Stimulated activated CD8-positive, alpha-beta memory T cell treated with anti-CD3 and anti-CD28 coated beads, Interleukin-4, amount 100 ng/mL, for 24 hours (primary cell): Measurements from ENCODE around the gene SQSTM1.
"Not testable (repeated sequence)": the region's sequence is repeated elsewhere in the genome, so short reads cannot be mapped to it uniquely, and the experiment has no call there.

Experiments
- DNase-seq: peaks from one replicate; pipeline ENCODE4 v3.0.0-alpha.2; 2020; ENCODE audit warnings: low read depth

SQSTM1 gene

GRCh38 chr5:179858586-179859427 lies 38.1 kb downstream of the SQSTM1 start, which contains the start of gene MRNIP:
MRNIP (minus strand) TSS chr5:179858817; CDS start chr5:179858796, 21 bp downstream.
- peak; percentile 91 for DNase-seq

GRCh38 chr5:179860301-179860700 lies 39.6 kb downstream of the SQSTM1 start:
- no peak for DNase-seq

- DNase-seq: no peak
Measured at GRCh38 chr5:179862296-179862695, 41.6 kb downstream of the SQSTM1 start.

- no peak for DNase-seq
Measured at GRCh38 chr5:179862891-179863290, 42.2 kb downstream of the SQSTM1 start.

GRCh38 chr5:179863449-179864085 lies 42.9 kb downstream of the SQSTM1 start:
- DNase-seq: no peak

GRCh38 chr5:179864686-179865085 lies 44.0 kb downstream of the SQSTM1 start:
- DNase-seq: no peak

- DNase-seq: no peak
Measured at GRCh38 chr5:179865491-179866240, 45.0 kb downstream of the SQSTM1 start.

GRCh38 chr5:179866241-179867078 lies 45.8 kb downstream of the SQSTM1 start:
- no peak for DNase-seq

- DNase-seq: no peak
Measured at GRCh38 chr5:179867079-179867465, 46.4 kb downstream of the SQSTM1 start.

- no peak for DNase-seq
Measured at GRCh38 chr5:179867476-179867875, 46.8 kb downstream of the SQSTM1 start.

GRCh38 chr5:179868541-179868940 lies 47.8 kb downstream of the SQSTM1 start:
- no peak for DNase-seq

GRCh38 chr5:179869101-179869500 lies 48.4 kb downstream of the SQSTM1 start:
- no peak for DNase-seq

- DNase-seq: no peak
Measured at GRCh38 chr5:179869641-179870402, 49.1 kb downstream of the SQSTM1 start.

- no peak for DNase-seq
Measured at GRCh38 chr5:179870403-179870903, 49.7 kb downstream of the SQSTM1 start.

GRCh38 chr5:179870952-179871351 lies 50.2 kb downstream of the SQSTM1 start:
- no peak for DNase-seq

GRCh38 chr5:179871533-179871932 lies 50.8 kb downstream of the SQSTM1 start:
- not testable (repeated sequence) for DNase-seq

GRCh38 chr5:179872055-179872827 lies 51.5 kb downstream of the SQSTM1 start:
- DNase-seq: no peak

- DNase-seq: no peak
Measured at GRCh38 chr5:179872828-179873575, 52.3 kb downstream of the SQSTM1 start.

- no peak for DNase-seq
Measured at GRCh38 chr5:179873588-179874110, 52.9 kb downstream of the SQSTM1 start.
